Upper lobe of left lung (tissue), 4 donors: ENCODE results near the gene PSMA6.

Experiments used
- EP300 ChIP-seq, 4 donors: sonication (generic); formaldehyde crosslinking; IDR thresholded peaks; one replicate each; pipeline ENCODE4 v1.5.1; 2017; ENCODE audit warnings: antibody characterized with exemption in 4 of 4, control low read depth in 2 of 4
- POLR2A ChIP-seq, 4 donors: fragments of 450-650 bp; IDR thresholded peaks; one replicate each; pipeline ENCODE4 v1.5.1; 2016 to 2017; ENCODE audit warnings: antibody characterized with exemption in 4 of 4, mild to moderate bottlenecking in 2 of 4
- POLR2AphosphoS5 ChIP-seq, 2 donors: sonication (generic); formaldehyde crosslinking; IDR thresholded peaks; one replicate each; pipeline ENCODE4 v1.5.1; 2017; ENCODE audit warnings: antibody characterized with exemption in 2 of 2
- TF ChIP-seq, protein P1 (sequence below), 6 experiments: fragments of 450-650 bp in 4 of 6; fragments of 200-600 bp in 2 of 6; sonication (generic) in 2 of 6; IDR thresholded peaks; one replicate each; pipeline ENCODE4 v1.5.1; 2016 to 2019; ENCODE audit warnings: antibody characterized with exemption in 6 of 6

GRCh38 chr14:35301735-35302528 is 9.8 kb downstream of the PSMA6 start:
- TF ChIP-seq, protein P1, sequence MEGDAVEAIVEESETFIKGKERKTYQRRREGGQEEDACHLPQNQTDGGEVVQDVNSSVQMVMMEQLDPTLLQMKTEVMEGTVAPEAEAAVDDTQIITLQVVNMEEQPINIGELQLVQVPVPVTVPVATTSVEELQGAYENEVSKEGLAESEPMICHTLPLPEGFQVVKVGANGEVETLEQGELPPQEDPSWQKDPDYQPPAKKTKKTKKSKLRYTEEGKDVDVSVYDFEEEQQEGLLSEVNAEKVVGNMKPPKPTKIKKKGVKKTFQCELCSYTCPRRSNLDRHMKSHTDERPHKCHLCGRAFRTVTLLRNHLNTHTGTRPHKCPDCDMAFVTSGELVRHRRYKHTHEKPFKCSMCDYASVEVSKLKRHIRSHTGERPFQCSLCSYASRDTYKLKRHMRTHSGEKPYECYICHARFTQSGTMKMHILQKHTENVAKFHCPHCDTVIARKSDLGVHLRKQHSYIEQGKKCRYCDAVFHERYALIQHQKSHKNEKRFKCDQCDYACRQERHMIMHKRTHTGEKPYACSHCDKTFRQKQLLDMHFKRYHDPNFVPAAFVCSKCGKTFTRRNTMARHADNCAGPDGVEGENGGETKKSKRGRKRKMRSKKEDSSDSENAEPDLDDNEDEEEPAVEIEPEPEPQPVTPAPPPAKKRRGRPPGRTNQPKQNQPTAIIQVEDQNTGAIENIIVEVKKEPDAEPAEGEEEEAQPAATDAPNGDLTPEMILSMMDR (IDR thresholded peaks at IDR 0.05) = no peak
- TF ChIP-seq POLR2AphosphoS5 (IDR thresholded peaks at IDR 0.05) (no peak), EP300 (IDR thresholded peaks at IDR 0.05) (no peak), POLR2A (IDR thresholded peaks at IDR 0.05) (no peak)
